Left cardiac atrium (tissue), 4 donors: Measurements from ENCODE around the gene TOLLIP. TPM values are rescaled to one million over a fixed set of nuclear protein-coding genes. Genes with fewer than 3 reads are reported as not detected.

Source experiments
- ATAC-seq, 2 donors: fragments of 200-7000 bp; cut with Tn5 transposase; one replicate each; pipeline ENCODE4 v1.9.1; 2020; ENCODE audit warnings: mild to moderate bottlenecking in 2 of 2, moderate library complexity in 2 of 2
- DNase-seq: peaks from one replicate; pipeline ENCODE4 v3.0.0-alpha.2; 2020
- intact Hi-C, 2 donors: fragments of 100-400 bp; cut with DNase I; formaldehyde crosslinking; loops; one replicate each; pipeline versions ENCODE4 v1.14.1 to v1.15.1; 2022 to 2023
- total RNA-seq, 2 donors: library from RNA; stranded (reverse); fragmentation: NEBNext Ultra II Directional; extraction: Animal tissue kit (Norgen Biotek cat#: 25700); gene quantifications; one replicate each; pipeline ENCODE4 v1.2.1, GENCODE V29; 2021
- donor health status: DM: no; HTN: yes; CAD: no.
- donor health status: DM: no; HTN: yes; CAD: no; lungs with severe emphysema.
- donor health status: DM: yes; HTN: yes; CAD: no.
- donor health status: Dilated cardiomyopathy.

Gene TOLLIP
- total RNA-seq, 2 donors from 2014 or later: 43.4 to 50.8 TPM

DNA sequence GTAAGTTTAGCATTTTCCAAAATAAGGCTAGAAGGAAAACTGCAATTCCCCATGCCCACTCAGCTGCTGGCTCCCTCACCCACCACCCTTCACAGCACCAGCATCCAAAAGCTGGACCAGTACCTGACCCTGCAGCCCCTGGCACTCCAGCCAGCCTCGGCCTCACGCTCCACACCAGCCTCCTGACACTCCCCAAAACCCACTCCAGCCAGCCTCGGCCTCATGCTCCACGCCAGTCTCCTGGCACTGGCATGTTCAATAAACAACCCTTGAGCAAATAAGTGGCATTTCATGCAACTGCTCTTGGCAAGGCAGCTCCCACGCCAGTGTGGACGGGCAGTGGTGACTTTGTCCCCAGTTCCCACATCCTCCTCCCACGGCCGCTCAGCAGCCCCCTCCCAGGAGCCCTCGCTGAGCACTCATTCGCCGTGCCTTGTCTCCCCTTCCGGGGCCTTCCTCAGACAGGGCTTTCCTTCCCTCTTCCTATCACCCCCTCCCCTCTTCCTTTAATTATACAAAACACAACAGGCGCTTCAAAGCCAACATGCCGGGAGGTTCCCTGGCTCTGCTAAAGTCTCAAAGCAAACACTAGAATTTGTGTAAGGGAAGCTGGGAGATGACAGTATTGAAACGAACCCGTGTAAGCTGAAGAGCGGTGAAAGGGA lies 6.8 kb downstream of the TOLLIP start:
- DNase-seq: no peak
- ATAC-seq: peak in 1 of 2 donors; percentile 13
- intact Hi-C loops: no loop called here

DNA sequence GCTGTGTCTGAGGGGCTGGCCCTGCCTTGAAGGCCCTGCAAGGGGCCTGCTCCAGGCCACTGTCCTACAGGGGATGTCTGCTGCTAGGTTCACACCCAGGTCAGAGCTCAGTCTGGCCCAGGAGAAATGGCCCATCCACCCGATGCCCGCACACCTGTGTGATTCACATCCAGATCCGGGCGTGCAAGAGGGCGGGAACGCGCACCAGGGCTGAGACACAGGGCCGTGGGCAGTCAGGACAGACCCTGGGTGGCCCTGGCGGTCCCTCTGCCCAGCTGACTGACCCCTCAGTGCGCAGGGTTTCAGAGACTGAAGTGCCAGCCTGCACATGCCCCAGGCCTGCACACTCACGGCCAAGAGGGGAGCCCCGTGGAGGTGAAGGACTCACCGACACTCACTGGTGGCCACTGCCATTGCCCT lies 7.4 kb downstream of the TOLLIP start:
- no peak for DNase-seq
- intact Hi-C loops: no loop called here
- no peak for ATAC-seq

DNA sequence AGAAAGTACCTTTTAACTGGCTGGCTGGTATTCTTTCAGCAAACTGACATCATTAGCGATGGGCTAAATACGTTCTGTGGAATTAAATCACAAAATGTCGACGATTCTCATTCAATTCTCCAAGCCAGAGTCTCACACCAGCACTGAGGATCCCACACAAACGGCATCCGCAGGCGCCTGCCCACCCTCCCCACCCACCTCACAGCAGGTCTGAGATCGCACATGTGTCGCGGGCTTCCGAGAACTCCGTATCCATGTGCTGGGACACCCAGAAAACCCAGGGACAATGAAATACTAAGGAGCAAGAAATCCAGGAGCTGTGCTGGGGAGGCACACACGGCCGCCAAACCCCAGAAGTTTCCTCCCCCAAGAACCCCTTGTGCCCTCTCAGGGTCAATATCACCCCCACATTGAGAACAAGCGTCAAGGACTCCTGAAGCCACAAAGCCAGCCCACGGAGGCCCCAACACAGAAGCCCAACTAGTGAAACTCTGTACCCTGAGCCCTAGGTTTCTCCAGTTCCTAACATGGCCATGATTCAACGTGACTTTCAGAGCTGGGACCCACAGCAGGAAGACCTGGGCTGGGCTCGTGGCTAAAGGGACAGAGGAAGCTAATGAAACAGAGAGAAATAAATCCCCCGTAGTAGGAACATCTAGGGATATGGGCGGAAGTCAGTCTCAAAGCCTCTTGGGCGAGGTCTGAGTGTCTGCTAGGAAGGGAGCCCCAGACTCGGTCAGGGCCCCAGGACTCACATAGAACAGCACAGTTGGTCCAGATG lies 8.0 kb downstream of the TOLLIP start:
- ATAC-seq (no peak), DNase-seq (no peak)
- intact Hi-C loops: no loop called here

DNA sequence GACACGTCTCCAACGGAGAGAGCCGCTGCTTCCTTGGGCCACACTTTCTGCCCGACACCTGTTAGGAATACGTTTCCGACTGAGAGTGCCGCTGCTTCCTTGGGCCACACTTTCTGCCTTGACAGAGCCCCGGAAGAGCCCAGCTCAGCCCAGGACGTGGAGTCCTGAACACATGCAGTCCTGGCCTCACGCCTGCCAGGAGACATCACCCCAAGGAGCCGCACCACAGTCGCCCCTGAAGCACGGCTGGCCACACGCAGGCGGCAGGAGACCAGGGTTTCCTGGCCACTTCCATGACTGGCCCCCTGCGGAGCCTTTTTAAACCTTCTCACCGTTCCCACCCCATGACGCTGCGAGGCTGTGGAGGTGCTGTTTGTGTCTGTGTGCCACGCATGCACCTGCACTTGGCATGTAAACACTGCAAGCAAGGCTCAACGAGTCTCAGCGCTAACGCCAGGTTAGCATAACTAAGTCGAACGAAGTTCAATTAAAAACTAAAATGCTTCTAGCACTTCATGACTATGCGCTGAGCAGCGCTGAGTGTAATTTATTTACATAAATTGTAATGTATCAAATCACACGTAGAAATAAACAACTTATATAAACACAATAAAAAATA lies 8.8 kb downstream of the TOLLIP start:
- intact Hi-C loops: no loop called here
- no peak for DNase-seq
- ATAC-seq: no peak

DNA sequence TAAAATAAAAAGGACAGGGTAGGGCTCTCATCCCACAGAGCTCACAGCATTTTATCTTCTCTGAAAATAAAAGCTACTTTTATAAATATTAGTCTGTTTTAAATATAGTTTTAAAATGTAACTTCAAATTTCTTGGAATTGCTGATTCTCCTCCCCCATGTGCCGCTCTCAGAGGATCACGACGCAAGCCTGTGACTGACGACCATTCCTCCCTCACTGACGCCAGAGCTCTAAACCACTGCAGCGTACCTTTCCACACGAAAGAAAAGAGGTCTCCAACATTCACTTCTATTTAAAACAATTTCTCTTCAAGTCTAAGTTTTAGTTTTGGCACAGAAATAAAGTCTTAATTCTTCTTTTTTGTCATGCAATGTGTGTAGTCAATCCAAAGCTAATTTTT lies 9.3 kb downstream of the TOLLIP start:
- ATAC-seq (no peak), DNase-seq (no peak)
- intact Hi-C loops: no loop called here

DNA sequence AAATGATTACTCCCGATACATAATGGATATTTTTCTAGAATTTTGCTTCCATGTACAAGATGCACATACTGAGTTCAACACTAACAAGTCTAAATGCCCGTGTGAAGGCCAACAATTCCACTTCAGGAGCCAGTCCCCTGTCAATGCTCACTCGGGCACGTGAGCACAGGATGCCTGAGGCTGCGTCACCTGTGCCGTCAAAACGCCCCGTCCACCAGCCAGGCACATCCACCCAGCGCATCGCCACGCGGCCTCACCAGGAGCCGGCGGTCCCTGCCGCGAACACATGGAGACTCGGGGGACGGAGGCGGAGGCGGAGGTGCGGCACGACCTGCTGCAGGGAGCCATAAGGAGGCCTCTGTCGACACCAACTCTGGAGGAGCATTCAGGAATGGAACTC lies 9.8 kb downstream of the TOLLIP start:
- ATAC-seq (no peak), DNase-seq (no peak)
- intact Hi-C loops: no loop called here

DNA sequence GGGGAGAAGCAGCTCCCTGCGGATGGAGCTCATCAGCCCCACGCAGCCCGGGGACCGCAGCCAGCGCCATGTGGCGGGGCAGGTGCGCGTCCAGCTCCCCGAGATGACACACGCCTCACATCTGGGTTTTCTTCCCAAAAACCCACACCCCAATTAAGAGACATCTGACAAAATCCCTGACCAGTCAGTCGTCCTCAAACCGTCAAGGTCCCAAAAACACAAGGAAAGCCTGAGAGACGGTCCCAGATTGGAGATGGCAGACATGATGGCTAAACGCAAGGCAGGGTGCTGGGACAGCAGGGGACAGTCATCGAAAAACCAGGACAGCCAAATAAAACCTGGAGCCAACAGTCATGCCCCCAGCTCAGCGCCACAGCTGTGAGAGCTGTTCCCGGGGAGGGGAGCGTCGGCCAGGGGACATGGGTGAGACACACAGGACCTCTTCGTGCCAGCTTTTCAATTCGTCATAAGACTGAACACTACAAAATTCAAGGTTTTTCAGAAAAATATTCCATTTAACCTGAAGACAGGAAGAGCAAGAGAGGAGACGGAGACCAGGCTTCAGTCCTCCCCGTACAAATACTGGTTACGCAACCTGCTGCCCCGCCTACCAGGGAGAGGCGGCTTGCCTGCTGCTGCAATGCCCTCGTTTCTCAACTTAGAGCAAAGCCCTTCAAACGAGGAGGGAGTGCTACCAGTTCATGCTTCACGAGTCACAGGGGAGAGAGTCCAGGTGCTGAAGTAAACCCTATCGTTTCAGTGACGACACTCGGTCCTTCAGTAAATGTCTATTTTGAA lies 10.5 kb downstream of the TOLLIP start:
- ATAC-seq: peak; percentile 88 to 89
- peak; percentile 85 for DNase-seq
- intact Hi-C loops: no loop called here

DNA sequence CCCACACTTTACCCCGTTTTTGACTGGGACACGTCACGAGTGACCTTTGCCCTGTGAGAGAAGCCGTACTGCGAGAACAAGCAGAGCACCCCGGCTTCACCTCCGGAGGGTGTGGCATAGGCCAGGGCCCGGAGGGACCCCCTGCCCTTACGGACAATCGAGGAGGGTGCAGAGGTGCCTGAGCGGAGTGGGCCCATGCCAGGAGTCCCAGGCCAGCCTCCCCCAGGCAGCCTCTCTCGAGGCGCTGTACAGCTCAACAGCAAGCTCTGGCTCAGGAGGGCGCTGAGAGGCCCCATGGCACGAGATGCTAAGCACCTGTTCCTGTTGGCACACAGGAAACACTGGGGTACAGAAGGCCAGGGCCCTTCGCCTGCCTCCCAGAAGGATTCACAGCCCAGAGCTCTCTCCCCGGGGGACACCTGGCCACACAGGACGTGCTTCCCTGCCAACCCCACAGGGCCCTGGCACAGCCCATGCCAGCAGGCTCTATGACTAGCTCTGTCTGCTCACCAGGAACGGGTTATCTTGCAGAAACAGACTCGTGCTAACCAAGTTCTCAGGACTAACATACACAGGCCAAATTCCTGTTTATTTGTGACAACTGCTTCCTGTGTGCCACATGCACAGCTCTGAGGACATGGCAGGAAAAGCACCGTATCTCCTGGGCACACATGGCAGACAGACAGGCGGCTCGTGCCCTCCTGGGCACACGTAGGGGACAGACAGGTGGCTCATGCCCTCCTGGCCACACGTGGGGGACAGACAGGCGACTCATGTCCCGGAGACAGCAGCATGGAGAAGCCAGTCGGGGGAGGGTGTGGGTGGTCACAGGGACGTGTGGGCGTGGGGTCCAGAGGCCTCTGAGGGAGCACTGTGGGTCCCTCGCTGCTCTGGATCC lies 11.6 kb downstream of the TOLLIP start:
- ATAC-seq (peak in 1 of 2 donors; percentile 6), DNase-seq (no peak)
- intact Hi-C loops: no loop called here

DNA sequence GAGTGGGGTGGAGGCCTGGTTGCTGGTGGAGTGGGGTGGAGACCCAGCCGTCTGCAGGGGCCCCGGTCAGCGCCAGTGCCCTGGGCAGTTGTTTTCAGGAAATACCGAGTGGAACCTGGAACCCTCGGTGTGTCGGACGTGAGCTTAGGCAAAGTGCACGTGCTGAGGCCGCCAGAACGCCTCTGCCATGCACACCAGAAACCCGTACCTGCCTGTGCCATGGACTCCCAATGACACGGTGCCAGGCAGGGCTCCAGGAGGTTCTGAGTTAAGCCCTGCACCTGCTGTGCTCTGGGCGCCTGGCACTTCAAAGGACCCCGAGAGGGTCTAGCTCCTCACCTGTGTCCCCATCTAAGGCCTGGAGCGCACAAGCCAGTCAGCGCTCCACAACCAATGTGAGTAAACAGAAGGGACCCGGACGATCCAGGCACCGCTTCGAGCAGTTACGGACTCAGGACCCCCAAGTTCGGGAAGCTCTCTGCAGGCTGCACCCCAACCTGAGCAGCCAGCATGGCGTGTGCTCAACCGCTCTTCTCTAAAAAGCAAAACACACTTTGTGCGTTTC lies 12.3 kb downstream of the TOLLIP start:
- DNase-seq: no peak
- intact Hi-C loops: no loop called here
- ATAC-seq: no peak

DNA sequence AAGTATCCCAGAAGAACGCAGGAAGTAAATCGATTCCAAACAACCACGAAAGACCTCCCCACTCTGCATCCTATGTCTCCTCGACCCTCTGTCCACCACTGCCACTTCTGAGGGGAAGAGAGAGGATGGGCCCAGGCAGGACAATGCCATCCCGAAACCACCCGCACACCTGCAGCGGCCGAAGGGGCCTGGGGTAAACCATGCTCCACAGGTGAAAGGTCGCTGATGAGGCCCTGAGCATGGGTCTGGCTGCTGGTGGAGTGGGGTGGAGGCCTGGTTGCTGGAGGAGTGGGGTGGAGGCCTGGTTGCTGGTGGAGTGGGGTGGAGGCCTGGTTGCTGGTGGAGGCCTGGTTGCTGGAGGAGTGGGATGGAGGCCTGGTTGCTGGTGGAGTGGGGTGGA lies 13.1 kb downstream of the TOLLIP start:
- intact Hi-C loops: no loop called here
- DNase-seq: no peak
- ATAC-seq: no peak

DNA sequence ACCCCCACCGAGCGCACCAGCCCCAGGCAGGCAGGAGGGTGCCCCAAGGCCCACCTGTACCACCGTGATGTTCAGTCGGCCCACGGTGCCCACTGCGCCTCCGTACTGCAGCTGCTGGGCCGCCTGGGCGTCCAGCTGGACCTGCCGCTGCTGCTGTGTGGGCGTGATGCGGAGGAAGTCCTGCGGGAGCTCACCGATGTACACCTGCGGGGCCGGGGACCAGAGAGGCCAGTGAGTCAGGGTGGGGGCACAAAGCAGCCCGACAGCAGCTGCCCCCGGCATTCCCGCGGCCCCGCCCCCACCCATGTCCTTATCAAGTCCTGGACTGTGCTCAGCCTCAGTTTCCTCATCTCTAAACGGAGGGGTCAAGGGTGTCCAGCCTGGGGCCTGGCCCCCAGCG lies 13.8 kb downstream of the TOLLIP start:
- ATAC-seq: no peak
- intact Hi-C loops: no loop called here
- no peak for DNase-seq

DNA sequence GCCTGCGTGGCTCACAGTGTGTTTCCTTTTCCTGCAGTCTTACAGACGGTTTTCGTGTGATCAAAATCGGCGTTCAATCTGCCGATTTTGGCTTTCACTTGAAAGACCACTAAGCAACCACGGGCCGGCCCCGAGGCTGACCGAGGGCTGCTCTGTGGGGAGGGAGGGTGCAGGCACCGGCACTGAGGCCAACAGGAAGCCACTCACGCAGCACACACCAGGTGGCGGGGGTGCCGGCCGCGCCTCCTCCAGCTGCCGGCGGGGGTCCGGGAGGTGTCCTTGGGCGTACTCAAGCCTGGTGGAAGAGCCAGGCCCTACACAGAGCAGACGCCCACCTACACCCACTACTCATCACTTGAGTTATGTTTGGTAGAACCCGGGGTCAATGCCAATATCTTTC lies 14.3 kb downstream of the TOLLIP start:
- intact Hi-C loops: no loop called here
- ATAC-seq: no peak
- DNase-seq: no peak

DNA sequence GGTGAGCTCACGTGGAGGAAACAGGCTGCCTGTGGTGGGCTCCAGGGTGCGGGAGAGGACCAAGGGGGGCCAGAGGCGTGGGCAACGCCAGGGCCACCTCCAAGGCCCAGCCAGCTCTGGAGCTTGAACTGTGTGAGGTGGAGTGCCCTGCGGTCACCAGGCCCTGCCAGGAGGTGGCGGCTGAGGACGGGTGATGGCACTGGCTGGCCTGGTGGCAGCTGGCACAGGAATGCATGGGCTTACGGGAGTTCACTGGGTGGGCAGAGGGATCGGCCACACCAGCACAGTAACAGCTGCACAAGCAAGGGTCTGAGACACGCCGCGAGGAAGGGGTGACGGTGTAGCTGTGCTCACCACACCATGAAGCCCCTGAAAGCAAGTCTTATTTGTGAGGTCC lies 15.8 kb downstream of the TOLLIP start:
- ATAC-seq: no peak
- peak; percentile 23 for DNase-seq
- intact Hi-C loops: no loop called here

DNA sequence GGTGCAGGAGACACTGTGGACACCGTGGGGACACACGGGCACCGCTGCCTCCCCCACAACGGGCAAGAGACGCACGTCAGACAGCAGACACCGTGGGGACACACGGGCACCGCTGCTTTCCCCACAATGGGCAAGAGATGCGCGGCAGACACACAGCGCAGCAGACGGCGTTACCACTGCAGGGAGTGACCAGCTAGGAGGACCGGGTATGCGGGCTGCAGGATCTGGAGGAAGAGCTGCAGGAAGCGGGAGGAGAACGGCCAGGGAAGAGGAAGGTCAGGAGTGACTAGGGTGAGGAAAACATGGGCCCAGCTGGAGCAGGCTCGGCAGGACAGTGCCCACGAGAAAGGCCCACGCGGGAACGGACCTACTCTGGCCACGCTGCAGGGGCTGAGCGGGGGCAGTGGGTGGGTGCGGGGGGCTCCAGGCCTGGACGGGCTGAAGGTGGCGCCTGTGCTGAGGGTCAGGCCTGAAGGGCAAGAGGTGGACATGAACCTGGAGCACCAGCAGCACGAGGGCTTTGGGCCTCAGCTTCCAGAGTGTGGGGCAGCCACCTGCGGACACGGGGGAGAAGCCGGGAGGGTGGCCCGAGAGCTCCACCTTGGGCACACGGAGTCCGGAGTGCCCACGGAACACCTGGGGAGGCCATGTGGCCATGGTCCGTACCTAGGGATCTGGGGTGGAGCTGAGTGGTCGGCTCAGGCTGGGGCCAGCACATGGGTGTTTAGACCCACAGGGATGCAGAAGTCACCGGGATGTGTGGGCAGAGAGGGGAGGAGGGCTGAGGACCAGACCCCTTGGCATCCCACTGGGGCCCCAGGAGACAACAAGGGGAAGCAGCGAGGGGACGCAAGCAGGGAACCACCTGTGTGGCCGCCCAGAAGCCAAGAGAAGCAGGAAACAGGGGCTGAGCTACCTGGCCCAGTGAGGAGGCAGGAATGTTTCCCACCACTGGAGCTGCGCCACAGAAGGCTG lies 16.5 kb downstream of the TOLLIP start:
- intact Hi-C loops: no loop called here
- peak; percentile 15 for DNase-seq
- no peak for ATAC-seq

DNA sequence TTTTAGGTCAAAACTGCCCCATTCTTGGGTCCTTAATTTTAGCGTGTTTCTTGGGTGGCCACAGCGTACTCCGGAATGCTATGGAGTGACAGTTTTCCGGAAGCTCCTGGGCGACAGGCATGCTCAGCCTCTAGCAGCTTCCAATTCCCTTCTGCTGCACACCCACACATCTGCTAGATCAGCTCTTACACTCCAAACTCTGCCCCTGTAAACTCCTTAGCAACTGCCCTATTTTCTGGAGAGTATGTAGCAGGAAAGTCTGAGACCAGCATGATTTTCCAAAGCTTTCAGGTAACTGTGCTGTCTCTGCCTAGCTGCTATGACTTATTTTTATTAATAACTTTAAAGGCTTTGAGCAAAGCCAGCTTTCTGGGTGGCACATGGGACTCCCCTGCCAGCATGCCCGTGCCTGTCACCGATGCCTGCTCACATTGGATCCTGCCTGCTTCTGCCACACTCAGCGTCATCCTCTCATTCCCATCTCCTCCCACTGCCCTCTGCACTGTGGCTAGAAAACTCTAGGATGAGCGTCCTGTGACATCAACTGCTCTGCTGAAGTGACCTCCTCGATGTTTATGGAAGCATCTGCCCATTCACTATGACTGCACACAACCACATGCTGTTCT lies 17.3 kb downstream of the TOLLIP start:
- intact Hi-C loops: no loop called here
- DNase-seq (peak; percentile 8), ATAC-seq (no peak)

DNA sequence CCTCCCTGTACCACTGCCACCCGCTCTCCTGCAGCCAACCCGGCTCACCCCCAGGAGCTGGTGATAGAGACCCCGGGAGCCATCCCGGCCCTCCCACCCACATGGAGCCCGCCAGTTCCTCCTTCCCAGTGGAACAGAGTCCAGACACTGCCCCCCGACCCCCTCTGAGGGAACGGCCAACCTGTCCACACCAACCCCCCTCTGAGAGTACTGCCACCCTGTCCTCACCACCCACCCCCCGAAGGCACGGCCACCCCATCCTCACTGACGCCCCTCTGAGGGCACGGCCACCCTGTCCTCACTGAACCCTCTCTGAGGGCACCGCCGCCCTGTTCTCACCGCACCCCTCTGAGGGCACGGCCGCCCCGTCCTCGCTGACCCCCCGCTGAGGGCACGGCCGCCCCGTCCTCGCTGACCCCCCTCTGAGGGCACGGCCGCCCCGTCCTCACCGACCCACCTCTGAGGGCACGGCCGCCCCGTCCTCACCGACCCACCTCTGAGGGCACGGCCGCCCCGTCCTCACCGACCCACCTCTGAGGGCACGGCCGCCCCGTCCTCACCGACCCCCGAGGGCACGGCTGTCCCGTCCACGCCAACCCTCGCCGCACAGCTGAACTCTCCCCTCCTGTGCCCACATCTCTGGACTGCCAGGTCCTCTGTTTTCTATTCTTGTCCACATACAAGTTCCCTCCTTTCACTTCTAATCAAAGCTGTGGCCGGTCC lies 18.0 kb downstream of the TOLLIP start:
- DNase-seq (peak; percentile 15), ATAC-seq (no peak)
- intact Hi-C loops: no loop called here
